K562 (cell line): ENCODE data around the gene FIZ1. TPM values are rescaled to one million over a fixed set of nuclear protein-coding genes. Genes with fewer than 3 reads are reported as not detected.

ENCODE experiments used
- CREM ChIP-seq: IDR thresholded peaks from 2 replicates; pipeline ENCODE4 v1.6.1; 2014; ENCODE audit warnings: antibody characterized with exemption, low read depth
- HCFC1 ChIP-seq: IDR thresholded peaks from 2 replicates; pipeline ENCODE4 v1.6.1; 2012; ENCODE audit warnings: low read depth, low read length, improper control_type of control experiment
- HNRNPL ChIP-seq: fragments of 200-400 bp; formaldehyde crosslinking; IDR thresholded peaks from 2 replicates; pipeline ENCODE4 v1.6.1; 2017; ENCODE audit warnings: low read depth, mild to moderate bottlenecking, low read length
- KAT8 ChIP-seq: fragments of 450-650 bp; IDR thresholded peaks from 2 replicates; pipeline ENCODE4 v1.6.1; 2016; ENCODE audit warnings: low read depth, mild to moderate bottlenecking
- POLR2A ChIP-seq: fragments of 450-650 bp; conservative IDR thresholded peaks from 2 replicates; pipeline ENCODE4 v1.6.1; 2016
- POLR2H ChIP-seq: IDR thresholded peaks from 2 replicates; pipeline ENCODE4 v1.6.1; 2016; ENCODE audit warnings: missing genetic modification characterization, low read depth, mild to moderate bottlenecking, control low read depth, missing compliant biosample characterization, moderate library complexity
- STAG1 ChIP-seq: sonication (generic); formaldehyde crosslinking; IDR thresholded peaks from 2 replicates; pipeline ENCODE4 v1.5.0; 2020; ENCODE audit warnings: missing genetic modification reagents, borderline replicate concordance
- YBX1 ChIP-seq: fragments of 450-650 bp; IDR thresholded peaks from 2 replicates; pipeline ENCODE4 v1.7.1; 2016; ENCODE audit warnings: mild to moderate bottlenecking
- YY1 ChIP-seq, 3 experiments: IDR thresholded peaks; 2 replicates each; pipeline ENCODE4 v1.6.1; 2011; ENCODE audit warnings: low read length in 2 of 3, mild to moderate bottlenecking in 2 of 3, moderate library complexity in 2 of 3, borderline replicate concordance in 1 of 3, control low read depth in 1 of 3, low read depth in 1 of 3; ENCODE audit not compliant: insufficient read depth in 3 of 3, insufficient replicate concordance in 2 of 3, control insufficient read depth in 1 of 3, insufficient read length in 1 of 3; ENCODE audit errors: extremely low read depth in 1 of 3
- ZNF212 ChIP-seq: fragments of 450-650 bp; formaldehyde crosslinking; IDR thresholded peaks from 2 replicates; pipeline ENCODE4 v1.4.0; 2020; ENCODE audit warnings: mild to moderate bottlenecking
- polyA plus RNA-seq, 8 experiments: library from polyadenylated mRNA; depleted of rRNA in 4 of 8; stranded (reverse) in 5 of 8; unstranded in 3 of 8; fragments of >200 nt; fragmentation: Nextera tagmentation in 2 of 8; fragmentation: Illumina TruSeq in 1 of 8; extraction: Ambion mirVana in 2 of 8; extraction: Trizol in 1 of 8; gene quantifications; 2 replicates each; pipeline versions ENCODE4 v1.2.1 to v1.2.3, GENCODE V29; 2011 to 2014; ENCODE audit warnings: inconsistent platforms in 1 of 8, missing spikeins in 1 of 8
- total RNA-seq, 7 experiments: library from RNA; depleted of rRNA in 6 of 7; stranded (reverse); fragments of >200 nt in 6 of 7; fragmentation: Illumina TruSeq in 2 of 7; extraction: Trizol in 2 of 7; gene quantifications; 2 replicates each; pipeline versions ENCODE4 v1.2.1 to v1.2.3, GENCODE V29; 2011 to 2021; ENCODE audit warnings: low replicate concordance in 1 of 7
- TF ChIP-seq, protein P1 (sequence below), 2 experiments: IDR thresholded peaks; 2 replicates each; pipeline ENCODE4 v1.6.1; 2011; ENCODE audit warnings: borderline replicate concordance in 1 of 2, control low read depth in 1 of 2, low read depth in 1 of 2, low read length in 1 of 2, mild to moderate bottlenecking in 1 of 2, mixed read lengths in 1 of 2, moderate library complexity in 1 of 2; ENCODE audit not compliant: insufficient read depth in 1 of 2, insufficient read length in 1 of 2, poor library complexity in 1 of 2, severe bottlenecking in 1 of 2; ENCODE audit errors: extremely low read depth in 1 of 2
- TF ChIP-seq, protein P2 (sequence below): sonication (generic); formaldehyde crosslinking; IDR thresholded peaks from 2 replicates; pipeline ENCODE4 v1.4.0; 2020; ENCODE audit warnings: mild to moderate bottlenecking, missing genetic modification reagents
- TF ChIP-seq, protein P3 (sequence below): fragments of 250-450 bp; sonication (Bioruptor Pico); IDR thresholded peaks from 2 replicates; pipeline ENCODE4 v1.8.0; 2022; ENCODE audit warnings: moderate library complexity, mild to moderate bottlenecking, inconsistent platforms
- TF ChIP-seq, protein P4 (sequence below): fragments of 250-450 bp; sonication (Bioruptor Pico); IDR thresholded peaks from 2 replicates; pipeline ENCODE4 v1.5.0; 2021; ENCODE audit warnings: mild to moderate bottlenecking, moderate library complexity
- TF ChIP-seq, protein P5 (sequence below): fragments of 250-450 bp; sonication (Bioruptor Pico); IDR thresholded peaks from 2 replicates; pipeline ENCODE4 v1.5.0; 2021; ENCODE audit warnings: mild to moderate bottlenecking, borderline replicate concordance

The FIZ1 gene
- total and polyA plus RNA-seq, 9 of the 15 experiments (the other 6 are each of a cell fraction or from before 2014, with no cell fraction given), result 0.79 to 17.5 (median 5.5) TPM

DNA sequence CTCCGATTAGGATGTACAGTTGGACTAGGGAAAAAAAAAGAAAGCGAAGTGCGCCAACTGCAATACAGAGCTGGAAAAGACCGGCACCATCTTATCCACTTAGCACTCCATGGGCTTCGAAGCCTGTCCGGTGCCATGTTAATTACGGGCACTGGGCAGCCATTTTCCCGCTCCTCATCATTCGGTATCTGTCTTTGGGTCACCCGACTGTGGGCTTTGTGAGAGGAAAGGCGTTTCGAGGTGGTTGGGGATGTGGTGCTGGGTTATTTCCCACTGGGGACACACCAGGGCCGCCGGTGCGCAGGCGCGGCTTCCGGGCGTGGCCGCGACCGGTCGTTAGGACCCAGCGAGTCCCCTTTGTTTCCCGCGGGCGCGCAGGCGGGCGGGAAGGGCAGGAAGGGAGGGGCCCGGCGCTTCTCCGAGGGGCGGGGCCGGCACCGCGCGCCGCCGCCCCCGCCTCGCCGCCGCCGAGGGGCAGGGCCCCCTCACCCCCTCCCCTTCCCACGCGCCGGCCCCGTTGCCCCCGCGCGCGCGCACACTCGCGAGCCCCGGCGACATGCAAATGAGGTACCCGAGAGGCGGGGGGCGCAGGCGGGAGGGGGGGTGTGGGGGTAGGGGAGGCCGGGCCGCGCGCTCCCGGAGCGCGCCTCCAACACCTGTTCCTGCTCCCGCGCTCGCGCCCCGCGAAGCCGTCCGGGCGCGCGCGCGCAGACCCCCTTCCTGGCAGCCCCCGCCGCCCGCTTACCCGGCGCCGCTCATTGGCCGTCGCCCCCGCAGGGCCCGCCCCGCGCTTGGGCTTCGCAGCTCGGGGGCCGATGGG is 735 bp upstream of the FIZ1 start, which contains the start of gene ZNF524 (continued):
- TF ChIP-seq HNRNPL (no peak), YBX1 (no peak), YY1 (IDR thresholded peaks at IDR 0.05; ENCODE audit: borderline replicate concordance in 1 of 3, control insufficient read depth in 1 of 3, extremely low read depth in 1 of 3, insufficient read depth in 3 of 3, insufficient read length in 1 of 3, insufficient replicate concordance in 2 of 3, low read depth in 1 of 3, low read length in 2 of 3) (peak; percentile 88 to 93 (median 91)), CREM (peak; percentile 80), STAG1 (CRISPR knock-in tag) (no peak), HCFC1 (no peak; the same call in 1 of the 2 replicates), KAT8 (peak; percentile 81), POLR2H (tag) (no peak), POLR2A (no peak), ZNF212 (CRISPR knock-in tag) (no peak)
- TF ChIP-seq, protein P1, sequence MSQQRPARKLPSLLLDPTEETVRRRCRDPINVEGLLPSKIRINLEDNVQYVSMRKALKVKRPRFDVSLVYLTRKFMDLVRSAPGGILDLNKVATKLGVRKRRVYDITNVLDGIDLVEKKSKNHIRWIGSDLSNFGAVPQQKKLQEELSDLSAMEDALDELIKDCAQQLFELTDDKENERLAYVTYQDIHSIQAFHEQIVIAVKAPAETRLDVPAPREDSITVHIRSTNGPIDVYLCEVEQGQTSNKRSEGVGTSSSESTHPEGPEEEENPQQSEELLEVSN (IDR thresholded peaks at IDR 0.05; ENCODE audit: borderline replicate concordance in 1 of 2, extremely low read depth in 1 of 2, insufficient read depth in 1 of 2, insufficient read length in 1 of 2, low read depth in 1 of 2, low read length in 1 of 2, poor library complexity in 1 of 2, severe bottlenecking in 1 of 2), result peak in 1 of 2 experiments; percentile 86
- TF ChIP-seq, protein P2, sequence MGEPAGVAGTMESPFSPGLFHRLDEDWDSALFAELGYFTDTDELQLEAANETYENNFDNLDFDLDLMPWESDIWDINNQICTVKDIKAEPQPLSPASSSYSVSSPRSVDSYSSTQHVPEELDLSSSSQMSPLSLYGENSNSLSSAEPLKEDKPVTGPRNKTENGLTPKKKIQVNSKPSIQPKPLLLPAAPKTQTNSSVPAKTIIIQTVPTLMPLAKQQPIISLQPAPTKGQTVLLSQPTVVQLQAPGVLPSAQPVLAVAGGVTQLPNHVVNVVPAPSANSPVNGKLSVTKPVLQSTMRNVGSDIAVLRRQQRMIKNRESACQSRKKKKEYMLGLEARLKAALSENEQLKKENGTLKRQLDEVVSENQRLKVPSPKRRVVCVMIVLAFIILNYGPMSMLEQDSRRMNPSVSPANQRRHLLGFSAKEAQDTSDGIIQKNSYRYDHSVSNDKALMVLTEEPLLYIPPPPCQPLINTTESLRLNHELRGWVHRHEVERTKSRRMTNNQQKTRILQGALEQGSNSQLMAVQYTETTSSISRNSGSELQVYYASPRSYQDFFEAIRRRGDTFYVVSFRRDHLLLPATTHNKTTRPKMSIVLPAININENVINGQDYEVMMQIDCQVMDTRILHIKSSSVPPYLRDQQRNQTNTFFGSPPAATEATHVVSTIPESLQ (CRISPR knock-in tag), result 0 out of 2 replicates have a peak, but pooled peaks have one; percentile 78
- TF ChIP-seq, protein P3, sequence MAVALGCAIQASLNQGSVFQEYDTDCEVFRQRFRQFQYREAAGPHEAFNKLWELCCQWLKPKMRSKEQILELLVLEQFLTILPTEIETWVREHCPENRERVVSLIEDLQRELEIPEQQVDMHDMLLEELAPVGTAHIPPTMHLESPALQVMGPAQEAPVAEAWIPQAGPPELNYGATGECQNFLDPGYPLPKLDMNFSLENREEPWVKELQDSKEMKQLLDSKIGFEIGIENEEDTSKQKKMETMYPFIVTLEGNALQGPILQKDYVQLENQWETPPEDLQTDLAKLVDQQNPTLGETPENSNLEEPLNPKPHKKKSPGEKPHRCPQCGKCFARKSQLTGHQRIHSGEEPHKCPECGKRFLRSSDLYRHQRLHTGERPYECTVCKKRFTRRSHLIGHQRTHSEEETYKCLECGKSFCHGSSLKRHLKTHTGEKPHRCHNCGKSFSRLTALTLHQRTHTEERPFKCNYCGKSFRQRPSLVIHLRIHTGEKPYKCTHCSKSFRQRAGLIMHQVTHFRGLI (CRISPR knock-in tag), result no peak
- TF ChIP-seq, protein P4, sequence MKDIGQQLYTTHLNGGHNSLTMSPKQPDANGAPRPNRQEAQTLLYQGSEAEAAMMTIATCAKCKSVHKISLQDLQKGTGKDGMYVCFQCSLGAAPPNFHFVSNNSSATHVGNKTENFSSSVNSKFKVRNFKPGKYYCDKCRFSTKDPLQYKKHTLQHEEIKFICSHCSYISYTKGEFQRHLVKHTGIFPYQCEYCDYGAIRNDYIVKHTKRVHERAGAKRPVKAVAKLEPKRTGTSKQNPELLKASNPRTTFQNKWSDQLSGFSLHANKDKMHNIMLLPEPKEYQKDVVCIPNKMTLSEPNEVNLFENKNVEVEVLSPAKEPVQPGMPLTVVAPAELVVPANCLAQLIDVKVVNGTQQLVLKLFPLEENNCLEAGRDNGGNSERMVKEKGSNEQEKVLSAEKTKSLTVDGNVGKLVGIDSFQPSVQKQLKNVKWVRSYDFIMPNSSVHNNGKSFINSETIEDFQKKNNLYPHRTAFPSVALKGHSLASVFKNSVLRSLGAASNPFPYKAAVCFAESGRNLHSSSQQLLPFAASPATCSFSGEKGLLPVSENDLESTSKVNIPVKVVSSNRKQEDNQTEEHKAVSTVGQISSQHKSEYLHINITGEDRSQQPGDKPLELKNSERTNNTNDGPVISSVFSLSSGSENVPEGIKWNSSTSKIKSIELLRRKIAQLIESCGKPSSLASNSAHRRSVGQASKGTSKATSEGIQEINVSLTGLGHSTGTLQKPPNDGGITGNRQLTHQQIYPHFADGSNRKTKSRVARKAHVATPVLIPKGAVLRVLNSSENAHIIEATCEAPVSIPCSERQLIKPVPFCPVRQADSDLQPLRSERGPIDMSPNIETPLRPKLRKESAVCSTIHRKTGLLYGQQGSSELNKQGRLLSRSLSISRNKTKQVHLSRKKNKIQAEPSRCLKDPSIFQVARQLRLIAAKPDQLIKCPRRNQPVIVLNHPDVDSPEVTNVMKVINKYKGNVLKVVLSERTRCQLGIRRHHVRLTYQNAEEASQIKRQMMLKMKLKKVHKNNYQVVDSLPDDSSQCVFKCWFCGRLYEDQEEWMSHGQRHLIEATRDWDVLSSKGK (CRISPR knock-in tag), result no peak
- TF ChIP-seq, protein P5, sequence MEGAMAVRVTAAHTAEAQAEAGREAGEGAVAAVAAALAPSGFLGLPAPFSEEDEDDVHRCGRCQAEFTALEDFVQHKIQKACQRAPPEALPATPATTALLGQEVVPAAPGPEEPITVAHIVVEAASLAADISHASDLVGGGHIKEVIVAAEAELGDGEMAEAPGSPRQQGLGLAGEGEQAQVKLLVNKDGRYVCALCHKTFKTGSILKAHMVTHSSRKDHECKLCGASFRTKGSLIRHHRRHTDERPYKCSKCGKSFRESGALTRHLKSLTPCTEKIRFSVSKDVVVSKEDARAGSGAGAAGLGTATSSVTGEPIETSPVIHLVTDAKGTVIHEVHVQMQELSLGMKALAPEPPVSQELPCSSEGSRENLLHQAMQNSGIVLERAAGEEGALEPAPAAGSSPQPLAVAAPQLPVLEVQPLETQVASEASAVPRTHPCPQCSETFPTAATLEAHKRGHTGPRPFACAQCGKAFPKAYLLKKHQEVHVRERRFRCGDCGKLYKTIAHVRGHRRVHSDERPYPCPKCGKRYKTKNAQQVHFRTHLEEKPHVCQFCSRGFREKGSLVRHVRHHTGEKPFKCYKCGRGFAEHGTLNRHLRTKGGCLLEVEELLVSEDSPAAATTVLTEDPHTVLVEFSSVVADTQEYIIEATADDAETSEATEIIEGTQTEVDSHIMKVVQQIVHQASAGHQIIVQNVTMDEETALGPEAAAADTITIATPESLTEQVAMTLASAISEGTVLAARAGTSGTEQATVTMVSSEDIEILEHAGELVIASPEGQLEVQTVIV (CRISPR knock-in tag), result no peak
